ENCODE results near the gene RMRP.

- TF ChIP-seq CTCF (conservative IDR thresholded peaks at IDR 0.05) = no peak
- no peak for TF ChIP-seq EZH2 (IDR thresholded peaks at IDR 0.05; ENCODE audit: low read depth)
Measured at GRCh38 chr9:35675204-35675603, 17.4 kb upstream of the RMRP start.

Data from PC-9 (cell line).